ENCODE results near the gene LLPH.

The LLPH gene

DNA sequence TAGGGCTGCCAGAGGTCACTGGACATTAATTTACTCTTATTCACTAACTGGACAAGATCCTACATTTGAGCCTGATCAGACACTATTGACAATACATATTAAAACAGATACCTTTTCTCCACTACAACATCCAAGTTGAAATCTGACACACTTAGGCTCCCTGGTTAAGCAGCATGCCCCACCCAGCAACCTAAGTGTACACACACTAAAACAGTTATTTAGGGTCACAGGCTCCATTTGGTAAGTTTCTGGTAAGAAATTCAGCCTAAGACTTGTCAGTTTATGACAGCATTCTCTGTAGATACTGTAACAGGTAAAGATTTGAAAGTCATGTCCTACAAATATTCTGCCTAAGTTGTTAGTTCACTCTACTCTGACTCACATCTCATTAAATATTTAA, 12.3 kb upstream of the LLPH start:
- no peak for DNase-seq (ENCODE audit: low read depth in 3 of 3)

GRCh38 chr12:66141299-66141698, 10.7 kb upstream of the LLPH start:
- no peak for DNase-seq (ENCODE audit: low read depth in 3 of 3)

GRCh38 chr12:66140731-66141130, 10.2 kb upstream of the LLPH start:
- DNase-seq (ENCODE audit: low read depth in 3 of 3) = no peak

DNA sequence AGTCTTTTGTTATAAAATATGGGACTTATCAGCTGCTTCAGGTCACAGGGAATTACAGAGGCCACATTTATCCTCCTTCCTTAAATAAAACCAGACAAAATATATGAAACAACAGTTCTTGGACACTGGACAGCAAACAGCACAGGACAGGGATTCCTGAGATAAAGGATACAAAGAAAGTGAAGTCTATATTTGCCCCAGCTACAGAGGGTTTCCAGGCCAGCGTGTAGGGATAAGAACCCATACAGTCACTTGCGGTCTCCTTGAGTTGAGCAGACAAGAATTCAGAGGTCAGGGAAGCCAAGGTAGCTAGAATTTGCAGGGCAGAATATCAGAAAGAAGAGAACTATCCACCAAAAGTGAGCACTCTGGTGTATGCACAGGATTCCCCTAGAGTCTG, 8.8 kb upstream of the LLPH start:
- DNase-seq (ENCODE audit: low read depth in 3 of 3) = no peak

DNA sequence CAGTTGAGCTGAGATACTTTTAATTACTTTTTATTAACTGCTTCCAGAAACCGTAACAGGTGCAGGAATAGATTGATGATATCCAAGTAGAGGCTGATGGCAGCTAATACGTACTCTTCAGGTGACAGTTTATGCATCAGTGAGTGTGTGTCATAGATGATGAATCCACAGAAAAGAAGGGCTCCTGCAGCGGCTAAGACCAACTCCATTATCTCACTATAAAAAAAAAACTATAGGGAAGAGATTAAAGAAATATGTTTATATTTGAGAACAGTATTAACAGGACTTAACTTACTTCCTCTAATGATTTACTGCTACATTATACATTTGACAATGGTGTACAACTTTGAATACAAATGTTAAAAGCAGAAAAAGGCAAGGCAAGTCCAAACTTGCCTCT, 7.4 kb upstream of the LLPH start:
- no peak for DNase-seq (ENCODE audit: low read depth in 3 of 3)

DNA sequence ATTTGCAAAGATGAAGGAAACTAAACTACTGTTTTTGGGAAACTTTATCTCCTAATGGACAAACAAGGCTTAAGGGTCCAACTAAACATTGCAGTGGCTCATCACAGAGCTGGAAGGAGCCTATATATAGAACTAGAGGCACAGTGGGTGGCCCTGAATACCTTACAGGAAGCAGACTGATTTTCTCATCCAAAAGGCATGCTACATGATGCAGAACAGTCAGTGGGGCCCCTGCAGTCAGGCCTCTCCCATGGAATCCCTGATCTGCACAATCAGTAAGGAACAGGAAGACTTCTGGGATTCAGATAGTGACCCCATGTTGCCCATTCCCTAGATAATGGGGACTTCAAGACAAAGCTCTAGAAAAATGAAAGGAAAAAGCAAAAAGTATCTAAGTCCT, 1.9 kb upstream of the LLPH start:
- DNase-seq (ENCODE audit: low read depth in 3 of 3) = no peak

- no peak for DNase-seq (ENCODE audit: low read depth in 3 of 3)
Measured at GRCh38 chr12:66131067-66131688, 628 bp upstream of the LLPH start.

GRCh38 chr12:66129934-66130266, 650 bp downstream of the LLPH start:
- no peak for DNase-seq (ENCODE audit: low read depth in 3 of 3)

GRCh38 chr12:66127650-66128049, 2.9 kb downstream of the LLPH start:
- no peak for DNase-seq (ENCODE audit: low read depth in 3 of 3)

GRCh38 chr12:66120477-66120876, 10.1 kb downstream of the LLPH start:
- DNase-seq (ENCODE audit: low read depth in 3 of 3) = no peak

DNA sequence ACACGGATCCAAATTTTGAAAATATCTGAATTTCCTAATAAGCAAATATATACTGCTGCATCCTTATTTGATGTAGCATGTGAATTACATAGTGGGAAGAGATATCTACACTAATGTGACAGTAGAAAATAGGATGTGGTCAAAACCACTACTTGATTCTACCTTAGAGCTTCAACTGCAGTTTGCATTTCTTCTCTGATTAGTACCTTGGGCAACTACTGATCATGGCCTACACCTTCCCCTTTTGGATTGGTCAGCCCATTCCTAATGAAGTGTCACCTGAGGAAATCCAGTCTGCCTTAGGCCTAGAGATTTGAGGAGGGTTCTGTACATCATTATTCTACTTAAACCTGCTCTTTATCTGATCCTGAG, 10.7 kb downstream of the LLPH start:
- DNase-seq (ENCODE audit: low read depth in 3 of 3) = no peak

GRCh38 chr12:66119229-66119869, 11.2 kb downstream of the LLPH start:
- DNase-seq (ENCODE audit: low read depth in 3 of 3) = no peak

DNA sequence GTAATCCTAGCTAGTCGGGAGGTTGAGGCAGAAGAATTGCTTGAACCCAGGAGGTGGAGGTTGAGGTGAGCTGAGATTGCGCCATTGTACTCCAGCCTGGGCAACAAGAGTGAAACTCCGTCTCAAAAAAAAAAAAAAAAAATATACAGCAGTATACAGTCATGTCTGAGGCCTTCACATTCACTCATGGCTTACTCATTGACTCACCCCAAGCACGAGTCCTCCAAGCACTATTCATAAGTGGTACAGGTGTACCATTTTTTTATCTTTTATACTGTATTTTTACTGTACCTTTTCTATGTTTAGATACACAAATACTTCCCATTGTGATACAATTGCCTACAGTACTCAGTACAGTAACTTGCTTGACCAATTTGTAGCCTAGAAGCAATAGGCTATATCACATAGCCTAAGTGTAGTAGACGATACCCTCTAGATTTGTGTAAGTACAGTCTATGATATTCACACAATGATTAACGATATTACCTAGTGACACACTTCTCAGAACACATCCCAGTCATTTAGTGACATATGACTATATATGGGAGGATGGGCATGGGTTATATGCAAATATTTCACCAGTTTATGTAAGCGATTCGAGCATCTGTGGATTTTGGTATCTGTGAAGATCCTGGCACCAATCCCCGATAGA, 12.2 kb downstream of the LLPH start:
- no peak for DNase-seq (ENCODE audit: low read depth in 3 of 3)

DNA sequence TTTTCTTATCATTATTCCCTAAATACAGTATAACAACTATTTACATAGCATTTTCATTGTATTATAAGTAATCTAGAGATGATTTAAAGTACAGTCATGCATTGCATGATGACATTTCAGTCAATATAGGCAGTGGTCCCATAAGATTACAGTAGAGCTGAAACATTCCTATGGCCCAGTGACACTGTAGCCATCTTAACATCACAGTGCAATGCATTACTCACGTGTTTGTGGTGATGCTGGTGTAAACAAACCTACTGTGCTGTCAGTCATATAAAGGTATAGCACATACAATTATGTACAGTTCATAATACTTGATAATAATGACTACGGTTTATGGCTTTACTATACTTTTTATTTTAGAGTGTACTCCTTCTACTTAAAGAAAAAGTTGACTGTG, 13.3 kb downstream of the LLPH start:
- DNase-seq (ENCODE audit: low read depth in 3 of 3) = no peak

- no peak for DNase-seq (ENCODE audit: low read depth in 3 of 3)
Measured at GRCh38 chr12:66115071-66115600, 15.4 kb downstream of the LLPH start.

- DNase-seq (ENCODE audit: low read depth in 3 of 3) = no peak
Measured at GRCh38 chr12:66113471-66113870, 17.1 kb downstream of the LLPH start.

DNA sequence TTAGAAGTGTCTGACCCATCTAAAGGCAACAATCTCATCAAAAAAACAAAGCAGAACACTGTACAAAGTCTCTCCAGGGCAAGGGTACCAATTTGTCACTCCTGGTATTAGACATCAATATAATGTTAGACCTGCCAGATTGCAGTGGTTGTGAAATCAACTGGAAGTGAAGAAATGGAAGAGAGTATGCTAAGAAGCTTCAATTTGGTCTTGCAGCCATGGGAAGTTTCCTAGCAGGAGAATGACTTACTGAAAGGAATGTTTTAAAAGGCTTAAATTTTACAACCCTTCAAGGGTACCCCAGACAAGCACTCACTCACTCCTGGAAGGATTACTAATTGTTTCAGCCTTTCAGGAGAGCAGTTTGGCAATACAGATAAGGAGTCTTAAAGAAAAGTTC, 18.9 kb downstream of the LLPH start:
- no peak for DNase-seq (ENCODE audit: low read depth in 3 of 3)

GRCh38 chr12:66109056-66109455, 21.5 kb downstream of the LLPH start:
- no peak for DNase-seq (ENCODE audit: low read depth in 3 of 3)

GRCh38 chr12:66108386-66108785, 22.2 kb downstream of the LLPH start:
- DNase-seq (ENCODE audit: low read depth in 3 of 3) = no peak

DNA sequence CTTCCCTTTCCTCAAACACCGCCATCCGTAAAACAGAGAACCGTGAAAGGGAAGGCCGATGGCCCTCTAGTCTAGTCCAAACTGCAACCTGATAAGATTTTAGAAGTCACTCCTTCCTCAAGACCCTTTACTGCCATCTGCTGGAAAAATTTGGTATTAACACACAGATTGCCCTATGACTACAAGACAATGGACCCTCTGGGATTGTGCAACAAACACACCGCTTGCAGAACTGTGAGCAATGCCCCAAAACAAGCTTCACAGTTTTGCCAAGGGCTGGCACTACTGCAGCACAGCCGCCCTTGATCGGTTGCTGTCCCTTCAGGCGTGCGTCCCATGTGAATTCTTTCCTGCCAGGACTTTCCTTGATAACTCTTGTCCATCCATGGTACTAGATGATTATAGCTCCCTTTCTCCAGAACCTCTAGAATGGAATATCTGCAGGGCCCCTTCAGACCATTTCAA, 23.1 kb downstream of the LLPH start:
- DNase-seq (ENCODE audit: low read depth in 3 of 3) = peak; percentile 2 to 56 (median 7)

DNA sequence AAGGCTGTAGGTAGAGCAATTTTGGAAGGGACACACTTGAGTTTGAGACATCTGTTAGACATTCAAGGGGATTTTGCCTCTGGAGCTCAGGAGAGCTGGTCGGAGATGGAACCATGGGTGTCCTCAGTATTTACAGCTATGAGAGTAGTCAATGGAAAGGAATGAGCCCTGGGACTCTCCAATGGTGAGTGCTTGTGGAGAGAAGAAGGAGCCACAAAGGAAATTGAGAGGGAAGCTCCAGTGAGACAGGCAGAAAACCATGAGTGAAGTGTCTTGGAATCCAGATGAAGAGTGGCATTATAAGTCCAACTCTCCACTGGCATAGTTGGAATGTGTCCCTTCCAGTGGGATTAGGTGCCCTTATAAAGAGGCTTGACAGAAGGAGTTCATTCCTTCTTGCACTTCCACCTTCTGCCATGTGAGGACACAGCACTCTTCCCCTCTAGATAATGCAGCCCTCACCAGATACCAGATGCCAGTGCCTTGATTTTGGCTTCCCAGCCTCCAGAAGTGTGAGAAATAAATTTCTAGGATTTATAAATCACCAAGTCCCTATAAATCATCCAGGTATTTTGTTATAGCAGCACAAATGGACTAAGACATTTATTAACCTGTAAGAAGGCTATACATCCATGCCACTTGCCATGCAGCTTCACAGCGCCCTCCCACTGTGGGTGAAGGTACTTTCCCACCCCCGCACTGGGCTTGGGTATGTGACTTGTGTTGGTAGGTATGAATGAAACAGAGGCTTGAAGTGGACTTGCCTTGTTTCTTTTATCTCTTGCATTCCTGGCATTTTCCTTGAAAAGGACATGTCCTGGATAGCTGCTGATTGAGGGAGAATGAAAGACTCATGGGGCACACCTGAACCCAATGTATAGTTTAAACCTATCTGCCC, 27.3 kb downstream of the LLPH start:
- no peak for DNase-seq (ENCODE audit: low read depth in 3 of 3)

DNA sequence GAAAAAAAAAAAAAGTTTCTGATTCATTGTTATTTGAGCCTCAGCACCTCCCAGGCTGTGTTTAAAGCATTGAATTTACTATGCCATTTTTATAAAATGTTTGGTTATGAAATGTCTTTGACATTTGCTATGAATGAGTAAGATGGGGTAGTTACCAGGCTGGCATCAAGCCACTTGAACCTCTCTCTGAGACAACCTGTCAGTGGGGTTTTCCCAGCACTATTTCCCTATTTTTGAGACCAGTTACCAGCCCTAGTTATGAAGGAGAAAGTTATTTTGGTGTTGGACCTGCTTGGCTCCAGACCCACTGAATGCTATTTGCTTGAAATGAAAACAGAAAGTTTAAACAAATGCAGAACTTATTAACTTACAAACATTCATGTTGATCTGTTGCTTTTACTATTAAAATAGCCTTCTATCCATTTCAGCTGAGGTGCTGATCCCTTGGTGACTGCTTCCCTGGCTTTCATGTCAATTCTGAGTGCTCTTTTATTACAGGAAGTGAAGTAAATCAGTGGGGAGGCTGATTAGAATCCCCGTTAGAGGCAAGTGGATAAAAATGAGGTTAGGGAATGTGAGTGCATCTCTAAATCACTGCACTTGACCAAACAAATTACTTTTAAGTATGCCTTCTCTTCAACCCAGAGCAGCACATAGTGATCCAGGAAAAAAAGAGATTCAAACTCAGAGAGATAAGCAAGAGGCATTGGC, 37.8 kb downstream of the LLPH start:
- DNase-seq (ENCODE audit: low read depth in 3 of 3) = no peak

All from stimulated activated CD4-positive, alpha-beta T cell treated with anti-CD3 and anti-CD28 coated beads, TNF-alpha, amount 100 ng/mL, for 24 hours (primary cell).